Stimulated activated CD4-positive, alpha-beta T cell treated with anti-CD3 and anti-CD28 coated beads, TNF-alpha, amount 100 ng/mL, for 24 hours (primary cell): ENCODE data around the gene HPS6.
"Not testable (repeated sequence)": the region's sequence is repeated elsewhere in the genome, so short reads cannot be mapped to it uniquely, and the experiment has no call there.

Experiments
- DNase-seq, 3 experiments: peaks; one replicate each; pipeline ENCODE4 v3.0.0-alpha.2; 2020; ENCODE audit warnings: low read depth in 3 of 3

Gene HPS6

GRCh38 chr10:102064868-102065560 is at the start of gene HPS6:
Gene HPS6 (plus strand): TSS chr10:102065349. CDS start chr10:102065475, 126 bp downstream.
- DNase-seq = peak; percentile 67 to 92 (median 78)

- no peak for DNase-seq
These were observed 48.7 kb upstream of the HPS6 start for GRCh38 chr10:102016416-102016815.

- no peak for DNase-seq
These were observed 47.9 kb upstream of the HPS6 start for GRCh38 chr10:102017295-102017694.

- no peak for DNase-seq
These were observed 44.2 kb upstream of the HPS6 start for GRCh38 chr10:102020938-102021337.

GRCh38 chr10:102024799-102025198 is 40.4 kb upstream of the HPS6 start:
- DNase-seq = no peak

- DNase-seq = no peak
These were observed 37.9 kb upstream of the HPS6 start for GRCh38 chr10:102027261-102027660.

GRCh38 chr10:102033787-102034186 is 31.4 kb upstream of the HPS6 start:
- DNase-seq = no peak

GRCh38 chr10:102035807-102036206 is 29.3 kb upstream of the HPS6 start:
- not testable (repeated sequence) for DNase-seq

GRCh38 chr10:102038410-102038809 is 26.7 kb upstream of the HPS6 start:
- no peak for DNase-seq

GRCh38 chr10:102040305-102041050 is 24.7 kb upstream of the HPS6 start:
- DNase-seq = no peak

- no peak for DNase-seq
These were observed 19.9 kb upstream of the HPS6 start for GRCh38 chr10:102045292-102045691.

GRCh38 chr10:102046095-102046494 is 19.1 kb upstream of the HPS6 start:
- DNase-seq = no peak

GRCh38 chr10:102054881-102055646 is 10.1 kb upstream of the HPS6 start:
- not testable (repeated sequence) for DNase-seq

GRCh38 chr10:102055647-102056419 is 9.3 kb upstream of the HPS6 start, which contains the start of gene ARMH3:
Gene ARMH3 (minus strand): TSS chr10:102056173. CDS start chr10:102040114, 16,059 bp downstream.
- peak; percentile 78 to 89 (median 82) for DNase-seq

GRCh38 chr10:102059987-102060386 is 5.2 kb upstream of the HPS6 start:
- no peak for DNase-seq

- no peak for DNase-seq
These were observed 664 bp upstream of the HPS6 start for GRCh38 chr10:102064503-102064867.

- peak in 1 of 3 experiments; percentile 8 for DNase-seq
These were observed 631 bp downstream of the HPS6 start for GRCh38 chr10:102065561-102066398.

- DNase-seq = no peak
These were observed 1.4 kb downstream of the HPS6 start for GRCh38 chr10:102066399-102067088.

GRCh38 chr10:102067091-102067916 is 2.2 kb downstream of the HPS6 start:
- no peak for DNase-seq
